Activated CD8-positive, alpha-beta T cell treated with anti-CD3 and anti-CD28 coated beads, Interleukin-2, amount 10 ng/mL, durations not matched to agents 7 days and 5 days (primary cell): ENCODE data around the gene STPG4. TPM values are rescaled to one million over a fixed set of nuclear protein-coding genes. Genes with fewer than 3 reads are reported as not detected.
A peak's percentile ranks its signal among the peaks of the same experiment; 100 is the strongest.

Experiments used
- ATAC-seq: fragments of 150-1000 bp; cut with Tn5 transposase; one replicate; pipeline ENCODE4 v1.10.0; 2021; ENCODE audit warnings: moderate library complexity
- CTCF ChIA-PET: fragments of 350-600 bp; sonication (Branson Sonifier 250); formaldehyde crosslinking; loops from one replicate; lab custom pipeline; 2021; ENCODE audit warnings: antibody characterized with exemption; lab: Charles Lee
- POLR2A ChIA-PET: fragments of 350-600 bp; sonication (Branson Sonifier 250); formaldehyde crosslinking; loops from one replicate; lab custom pipeline; 2021; ENCODE audit warnings: antibody characterized with exemption; lab: Charles Lee
- DNase-seq: peaks from one replicate; pipeline ENCODE4 v3.0.0-alpha.2; 2020
- H3K27ac Mint-ChIP-seq: one replicate; pipeline ENCODE4 v1.8.0; 2021; ENCODE audit warnings: mild to moderate bottlenecking, mixed read lengths
- H3K27me3 Mint-ChIP-seq: one replicate; pipeline ENCODE4 v1.8.0; 2021; ENCODE audit warnings: low read depth, mixed read lengths
- H3K36me3 Mint-ChIP-seq: one replicate; pipeline ENCODE4 v1.8.0; 2021; ENCODE audit warnings: low read depth, mixed read lengths
- H3K4me1 Mint-ChIP-seq: one replicate; pipeline ENCODE4 v1.8.0; 2021; ENCODE audit warnings: low read depth, mixed read lengths
- H3K4me3 Mint-ChIP-seq: one replicate; pipeline ENCODE4 v1.8.0; 2021; ENCODE audit warnings: mild to moderate bottlenecking, mixed read lengths
- H3K9me3 Mint-ChIP-seq: one replicate; pipeline ENCODE4 v1.8.0; 2022; ENCODE audit warnings: mixed read lengths; ENCODE audit not compliant: insufficient read depth
- total RNA-seq, 2 experiments: library from RNA; stranded (reverse); gene quantifications; one replicate each; pipeline ENCODE4 v1.2.3, GENCODE V29; 2021

The STPG4 gene
- total RNA-seq, 2 experiments from 2014 or later, result 0.21 TPM; not detected in 1

GRCh38 chr2:47065771-47066380 is 89.2 kb downstream of the STPG4 start:
- peaks cover 34% of the 10 kb centered on the region for H3K36me3 Mint-ChIP-seq
- ATAC-seq, result no peak
- CTCF ChIA-PET, result no interaction called here

GRCh38 chr2:47065343-47065742 is 89.8 kb downstream of the STPG4 start:
- no peak for ATAC-seq
- CTCF ChIA-PET, result no interaction called here
- H3K4me1 Mint-ChIP-seq, result peaks cover 8% of the 10 kb centered on the region
- no peaks in the 10 kb centered on the region for H3K27me3 Mint-ChIP-seq
- no peaks in the 10 kb centered on the region for H3K9me3 Mint-ChIP-seq
- H3K27ac Mint-ChIP-seq, result no peak overlapping the region
- POLR2A ChIA-PET, result no interaction called here
- no peak overlapping the region for H3K4me3 Mint-ChIP-seq
- peaks cover 31% of the 10 kb centered on the region for H3K36me3 Mint-ChIP-seq
- DNase-seq, result no peak

More at GRCh38 chr2:47065771-47066380, 89.2 kb downstream of the STPG4 start:
- DNase-seq, result no peak
- H3K27ac Mint-ChIP-seq, result no peak overlapping the region
- peaks cover 13% of the 10 kb centered on the region for H3K4me1 Mint-ChIP-seq
- no peak overlapping the region for H3K4me3 Mint-ChIP-seq
- H3K9me3 Mint-ChIP-seq, result no peaks in the 10 kb centered on the region
- POLR2A ChIA-PET, result no interaction called here
- H3K27me3 Mint-ChIP-seq, result no peaks in the 10 kb centered on the region

- Mint-ChIP-seq H3K27me3 (no peaks in the 10 kb centered on the region), H3K4me3 (no peak overlapping the region), H3K36me3 (peaks cover 35% of the 10 kb centered on the region), H3K27ac (no peak overlapping the region), H3K9me3 (no peaks in the 10 kb centered on the region), H3K4me1 (peaks cover 3% of the 10 kb centered on the region)
- CTCF ChIA-PET, result no interaction called here
- DNase-seq (no peak), ATAC-seq (no peak)
- POLR2A ChIA-PET, result no interaction called here
Observed at GRCh38 chr2:47064106-47064505, 91.0 kb downstream of the STPG4 start.

- ChIA-PET CTCF (no interaction called here), POLR2A (no interaction called here)
- no peaks in the 10 kb centered on the region for H3K9me3 Mint-ChIP-seq
- ATAC-seq (no peak), DNase-seq (no peak)
- no peak overlapping the region for H3K27ac Mint-ChIP-seq
- peaks cover 32% of the 10 kb centered on the region for H3K36me3 Mint-ChIP-seq
- H3K4me1 Mint-ChIP-seq, result peaks cover 3% of the 10 kb centered on the region
- no peak overlapping the region for H3K4me3 Mint-ChIP-seq
- no peaks in the 10 kb centered on the region for H3K27me3 Mint-ChIP-seq
Observed at GRCh38 chr2:47063538-47063930, 91.6 kb downstream of the STPG4 start.

- H3K4me3 Mint-ChIP-seq, result no peak overlapping the region
- H3K27ac Mint-ChIP-seq, result no peak overlapping the region
- DNase-seq (no peak), ATAC-seq (no peak)
- peaks cover 9% of the 10 kb centered on the region for H3K4me1 Mint-ChIP-seq
- H3K27me3 Mint-ChIP-seq, result no peaks in the 10 kb centered on the region
- ChIA-PET POLR2A (no interaction called here), CTCF (no interaction called here)
- H3K9me3 Mint-ChIP-seq, result no peaks in the 10 kb centered on the region
- H3K36me3 Mint-ChIP-seq, result peaks cover 30% of the 10 kb centered on the region
Observed at GRCh38 chr2:47062681-47063537, 92.2 kb downstream of the STPG4 start.

- Mint-ChIP-seq H3K27me3 (no peaks in the 10 kb centered on the region), H3K36me3 (peaks cover 28% of the 10 kb centered on the region), H3K9me3 (no peaks in the 10 kb centered on the region), H3K4me1 (peaks cover 17% of the 10 kb centered on the region), H3K27ac (no peak overlapping the region), H3K4me3 (no peak overlapping the region)
- ATAC-seq, result no peak
- ChIA-PET POLR2A (interaction anchor here (1.1 kb wide), 1 partner anchor 125 kb away, joined by 4 read pairs; no protein-coding TSS in a partner anchor), CTCF (no interaction called here)
- DNase-seq, result no peak
Observed at GRCh38 chr2:47061944-47062678, 93.0 kb downstream of the STPG4 start.

GRCh38 chr2:47060652-47061170 is 94.4 kb downstream of the STPG4 start:
- ChIA-PET CTCF (no interaction called here), POLR2A (no interaction called here)
- Mint-ChIP-seq H3K27ac (no peak overlapping the region), H3K9me3 (no peaks in the 10 kb centered on the region), H3K4me3 (no peak overlapping the region), H3K4me1 (peaks cover 30% of the 10 kb centered on the region), H3K36me3 (peaks cover 28% of the 10 kb centered on the region), H3K27me3 (no peaks in the 10 kb centered on the region)
- ATAC-seq (no peak), DNase-seq (no peak)

GRCh38 chr2:47058003-47058931 is 96.8 kb downstream of the STPG4 start:
- Mint-ChIP-seq H3K36me3 (peaks cover 24% of the 10 kb centered on the region), H3K27me3 (no peaks in the 10 kb centered on the region), H3K4me1 (peaks cover 29% of the 10 kb centered on the region), H3K4me3 (no peak overlapping the region), H3K27ac (no peak overlapping the region), H3K9me3 (no peaks in the 10 kb centered on the region)
- no peak for DNase-seq
- no peak for ATAC-seq
- POLR2A ChIA-PET, result interaction anchor here (0.7 kb wide), 1 partner anchor 26 kb away, joined by 3 read pairs; no protein-coding TSS in a partner anchor
- CTCF ChIA-PET, result no interaction called here

- Mint-ChIP-seq H3K4me1 (peaks cover 27% of the 10 kb centered on the region), H3K27me3 (no peaks in the 10 kb centered on the region), H3K36me3 (peaks cover 18% of the 10 kb centered on the region), H3K27ac (peak overlapping the region; percentile 74), H3K4me3 (no peak overlapping the region), H3K9me3 (no peaks in the 10 kb centered on the region)
- ATAC-seq (no peak), DNase-seq (no peak)
- ChIA-PET CTCF (no interaction called here), POLR2A (interaction anchor here (0.7 kb wide), 1 partner anchor 25 kb away, joined by 3 read pairs; no protein-coding TSS in a partner anchor)
Observed at GRCh38 chr2:47057687-47058002, 97.5 kb downstream of the STPG4 start.

- no peak for DNase-seq
- ChIA-PET POLR2A (no interaction called here), CTCF (no interaction called here)
- Mint-ChIP-seq H3K27me3 (no peaks in the 10 kb centered on the region), H3K36me3 (peaks cover 19% of the 10 kb centered on the region), H3K4me1 (peaks cover 27% of the 10 kb centered on the region), H3K27ac (peak overlapping the region; percentile 74), H3K4me3 (no peak overlapping the region), H3K9me3 (no peaks in the 10 kb centered on the region)
- ATAC-seq, result no peak
Observed at GRCh38 chr2:47056868-47057686, 98.0 kb downstream of the STPG4 start.
